Astrocyte (in vitro differentiated cells and primary cell): ENCODE results near the gene CRYBB1.

ENCODE experiments used
- EZH2 ChIP-seq: IDR thresholded peaks from 2 replicates; pipeline ENCODE4 v1.6.1; 2012; ENCODE audit warnings: mild to moderate bottlenecking, low read length, inconsistent platforms; ENCODE audit not compliant: insufficient read depth
- TF ChIP-seq, protein P1 (sequence below): IDR thresholded peaks from 2 replicates; pipeline ENCODE4 v1.5.1; 2011; ENCODE audit warnings: low read depth, mild to moderate bottlenecking, inconsistent platforms, low read length, moderate library complexity; ENCODE audit not compliant: insufficient read depth

- TF ChIP-seq, protein P1, sequence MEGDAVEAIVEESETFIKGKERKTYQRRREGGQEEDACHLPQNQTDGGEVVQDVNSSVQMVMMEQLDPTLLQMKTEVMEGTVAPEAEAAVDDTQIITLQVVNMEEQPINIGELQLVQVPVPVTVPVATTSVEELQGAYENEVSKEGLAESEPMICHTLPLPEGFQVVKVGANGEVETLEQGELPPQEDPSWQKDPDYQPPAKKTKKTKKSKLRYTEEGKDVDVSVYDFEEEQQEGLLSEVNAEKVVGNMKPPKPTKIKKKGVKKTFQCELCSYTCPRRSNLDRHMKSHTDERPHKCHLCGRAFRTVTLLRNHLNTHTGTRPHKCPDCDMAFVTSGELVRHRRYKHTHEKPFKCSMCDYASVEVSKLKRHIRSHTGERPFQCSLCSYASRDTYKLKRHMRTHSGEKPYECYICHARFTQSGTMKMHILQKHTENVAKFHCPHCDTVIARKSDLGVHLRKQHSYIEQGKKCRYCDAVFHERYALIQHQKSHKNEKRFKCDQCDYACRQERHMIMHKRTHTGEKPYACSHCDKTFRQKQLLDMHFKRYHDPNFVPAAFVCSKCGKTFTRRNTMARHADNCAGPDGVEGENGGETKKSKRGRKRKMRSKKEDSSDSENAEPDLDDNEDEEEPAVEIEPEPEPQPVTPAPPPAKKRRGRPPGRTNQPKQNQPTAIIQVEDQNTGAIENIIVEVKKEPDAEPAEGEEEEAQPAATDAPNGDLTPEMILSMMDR = no peak
- TF ChIP-seq EZH2 = no peak
These were observed 16.4 kb upstream of the CRYBB1 start for GRCh38 chr22:26634189-26634588.
